COLO829 (cell line): Measurements from ENCODE around the gene ST7.

Source experiments
- DNase-seq: peaks from one replicate; pipeline ENCODE4 v3.0.0; 2012; ENCODE audit warnings: low spot score

Gene ST7

GRCh38 chr7:117132321-117133120 lies 179.2 kb downstream of the ST7 start:
- no peak for DNase-seq

GRCh38 chr7:117133125-117133524 lies 179.8 kb downstream of the ST7 start:
- no peak for DNase-seq

GRCh38 chr7:117134411-117134810 lies 181.1 kb downstream of the ST7 start:
- no peak for DNase-seq

GRCh38 chr7:117134889-117135552 lies 181.7 kb downstream of the ST7 start:
- no peak for DNase-seq

- DNase-seq, result no peak
Observed at GRCh38 chr7:117135553-117135891, 182.2 kb downstream of the ST7 start.

GRCh38 chr7:117137868-117138267 lies 184.6 kb downstream of the ST7 start:
- no peak for DNase-seq

GRCh38 chr7:117138495-117138894 lies 185.2 kb downstream of the ST7 start:
- DNase-seq, result no peak

GRCh38 chr7:117138981-117139380 lies 185.7 kb downstream of the ST7 start:
- DNase-seq, result no peak

- no peak for DNase-seq
Observed at GRCh38 chr7:117139397-117139984, 186.2 kb downstream of the ST7 start.

GRCh38 chr7:117140921-117141320 lies 187.6 kb downstream of the ST7 start:
- DNase-seq, result no peak

- no peak for DNase-seq
Observed at GRCh38 chr7:117143066-117143465, 189.8 kb downstream of the ST7 start.

- no peak for DNase-seq
Observed at GRCh38 chr7:117143580-117143979, 190.3 kb downstream of the ST7 start.

- DNase-seq, result no peak
Observed at GRCh38 chr7:117145333-117145732, 192.0 kb downstream of the ST7 start.

GRCh38 chr7:117146059-117146458 lies 192.8 kb downstream of the ST7 start:
- DNase-seq, result no peak

GRCh38 chr7:117146511-117146910 lies 193.2 kb downstream of the ST7 start:
- DNase-seq, result no peak

- no peak for DNase-seq
Observed at GRCh38 chr7:117148971-117149370, 195.7 kb downstream of the ST7 start.

- DNase-seq, result no peak
Observed at GRCh38 chr7:117149692-117150091, 196.4 kb downstream of the ST7 start.

GRCh38 chr7:117152213-117153007 lies 199.1 kb downstream of the ST7 start:
- DNase-seq, result no peak

- DNase-seq, result no peak
Observed at GRCh38 chr7:117153016-117153545, 199.8 kb downstream of the ST7 start.

GRCh38 chr7:117154721-117155120 lies 201.4 kb downstream of the ST7 start:
- no peak for DNase-seq

GRCh38 chr7:117155694-117156093 lies 202.4 kb downstream of the ST7 start:
- DNase-seq, result peak; percentile 23
